NCI-H2196 treated with DMSO at 0.1 percent for 48 hours (cell line): ENCODE results near the gene SPEG.
"Not testable (repeated sequence)": the region's sequence is repeated elsewhere in the genome, so short reads cannot be mapped to it uniquely, and the experiment has no call there.

ENCODE experiments used
- DNase-seq: peaks from one replicate; lab custom pipeline; 2025; ENCODE audit not compliant: unreplicated experiment; lab: John Stamatoyannopoulos, UW

SPEG gene

GRCh38 chr2:219404954-219405353 lies 29.7 kb upstream of the SPEG start:
- no peak for DNase-seq

- DNase-seq, result no peak
Measured at GRCh38 chr2:219405451-219405850, 29.2 kb upstream of the SPEG start.

GRCh38 chr2:219405958-219406860 lies 28.4 kb upstream of the SPEG start:
- no peak for DNase-seq

- DNase-seq, result no peak
Measured at GRCh38 chr2:219406861-219407230, 27.8 kb upstream of the SPEG start.

GRCh38 chr2:219407343-219407742 lies 27.3 kb upstream of the SPEG start:
- not testable (repeated sequence) for DNase-seq

- DNase-seq, result no peak
Measured at GRCh38 chr2:219408204-219408603, 26.4 kb upstream of the SPEG start.

- DNase-seq, result no peak
Measured at GRCh38 chr2:219408631-219409030, 26.0 kb upstream of the SPEG start.

DNA sequence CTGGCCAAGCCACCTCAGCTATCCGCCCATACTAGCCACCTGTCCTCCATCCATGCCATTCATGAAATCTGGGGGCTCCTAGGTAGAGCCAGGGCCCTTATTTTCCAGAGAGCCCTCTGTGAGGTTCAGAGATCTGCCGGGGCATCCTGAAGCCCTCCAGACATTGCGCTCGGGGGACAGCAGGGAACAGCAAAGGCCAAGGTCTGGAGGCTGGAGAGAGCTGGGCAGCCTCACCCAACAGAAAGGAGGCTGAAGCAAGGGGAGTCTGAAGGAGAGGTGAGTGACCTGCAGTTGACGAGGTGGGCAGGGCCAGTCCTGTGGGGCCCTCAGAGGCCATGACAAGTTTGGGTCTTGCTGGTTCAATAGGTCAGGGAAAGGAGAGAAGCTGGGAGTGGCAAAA lies 25.0 kb upstream of the SPEG start:
- DNase-seq, result no peak

DNA sequence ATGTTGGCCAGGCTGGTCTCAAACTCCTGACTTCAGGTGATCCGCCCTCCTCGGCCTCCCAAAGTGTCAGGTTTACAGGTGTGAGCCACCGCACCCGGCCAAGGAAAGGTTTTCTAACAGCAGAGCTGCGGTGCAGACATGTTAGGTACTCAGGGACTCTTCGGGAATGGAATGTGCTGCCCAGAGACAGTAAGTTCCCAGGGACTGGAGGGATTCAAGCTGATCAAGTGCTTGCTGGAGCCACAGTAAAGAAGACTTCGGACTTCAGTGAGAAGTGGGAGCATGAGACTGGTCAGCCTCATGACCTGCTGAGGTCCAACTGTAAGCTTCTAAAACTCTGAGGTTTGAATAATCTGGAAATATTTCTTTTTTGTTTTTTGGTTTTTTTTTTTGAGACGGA lies 24.3 kb upstream of the SPEG start:
- no peak for DNase-seq

DNA sequence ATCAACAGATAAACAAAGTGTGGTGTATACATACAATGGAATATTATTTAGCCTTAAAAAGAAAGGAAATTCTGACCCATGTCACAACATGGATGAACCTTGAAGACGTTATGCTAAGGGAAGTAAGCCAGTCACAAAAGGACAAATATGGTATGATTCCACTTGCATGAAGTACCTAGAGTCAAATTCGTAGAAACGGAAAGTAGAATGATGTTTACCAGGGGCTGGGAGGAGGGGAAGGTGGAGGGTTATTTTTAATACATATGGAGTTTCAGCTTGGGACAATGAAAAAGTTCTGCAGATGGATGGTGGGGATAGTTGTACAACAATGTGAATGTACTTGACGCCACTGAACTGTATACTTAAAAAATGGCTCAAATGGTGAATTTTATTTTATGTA lies 19.8 kb upstream of the SPEG start:
- DNase-seq, result no peak

- DNase-seq, result no peak
Measured at GRCh38 chr2:219415580-219416234, 18.9 kb upstream of the SPEG start.

DNA sequence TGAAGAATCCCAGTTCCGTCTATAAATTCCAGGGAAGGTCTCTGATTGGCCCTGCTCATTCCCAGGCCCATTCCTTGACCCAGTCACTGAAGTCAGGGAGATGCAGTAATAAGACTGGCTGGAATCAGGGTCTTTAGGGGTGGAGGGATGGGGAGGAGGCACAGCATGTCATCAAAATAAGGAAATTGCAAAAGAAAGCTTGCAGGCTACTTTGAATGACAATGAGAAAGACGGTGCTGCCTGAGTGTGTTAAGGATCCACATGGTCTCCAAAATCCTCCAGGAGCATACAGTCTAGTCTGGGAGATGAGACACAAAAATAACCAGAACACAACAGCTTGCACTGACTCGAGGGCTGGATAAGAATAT lies 18.4 kb upstream of the SPEG start:
- DNase-seq, result no peak

GRCh38 chr2:219416938-219417337 lies 17.7 kb upstream of the SPEG start:
- no peak for DNase-seq

DNA sequence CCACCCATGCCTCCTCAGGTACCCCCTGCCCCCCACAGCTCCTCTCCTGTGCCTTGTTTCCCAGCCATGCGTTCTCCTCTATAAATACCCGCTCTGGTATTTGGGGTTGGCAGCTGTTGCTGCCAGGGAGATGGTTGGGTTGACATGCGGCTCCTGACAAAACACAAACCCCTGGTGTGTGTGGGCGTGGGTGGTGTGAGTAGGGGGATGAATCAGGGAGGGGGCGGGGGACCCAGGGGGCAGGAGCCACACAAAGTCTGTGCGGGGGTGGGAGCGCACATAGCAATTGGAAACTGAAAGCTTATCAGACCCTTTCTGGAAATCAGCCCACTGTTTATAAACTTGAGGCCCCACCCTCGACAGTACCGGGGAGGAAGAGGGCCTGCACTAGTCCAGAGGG lies 17.3 kb upstream of the SPEG start:
- DNase-seq, result no peak

GRCh38 chr2:219418155-219419011 lies 16.3 kb upstream of the SPEG start, which contains the start of gene DES:
DES (plus strand) TSS chr2:219418377; CDS start chr2:219418463, 86 bp downstream.
- DNase-seq, result no peak

- no peak for DNase-seq
Measured at GRCh38 chr2:219419012-219419324, 15.7 kb upstream of the SPEG start.

DNA sequence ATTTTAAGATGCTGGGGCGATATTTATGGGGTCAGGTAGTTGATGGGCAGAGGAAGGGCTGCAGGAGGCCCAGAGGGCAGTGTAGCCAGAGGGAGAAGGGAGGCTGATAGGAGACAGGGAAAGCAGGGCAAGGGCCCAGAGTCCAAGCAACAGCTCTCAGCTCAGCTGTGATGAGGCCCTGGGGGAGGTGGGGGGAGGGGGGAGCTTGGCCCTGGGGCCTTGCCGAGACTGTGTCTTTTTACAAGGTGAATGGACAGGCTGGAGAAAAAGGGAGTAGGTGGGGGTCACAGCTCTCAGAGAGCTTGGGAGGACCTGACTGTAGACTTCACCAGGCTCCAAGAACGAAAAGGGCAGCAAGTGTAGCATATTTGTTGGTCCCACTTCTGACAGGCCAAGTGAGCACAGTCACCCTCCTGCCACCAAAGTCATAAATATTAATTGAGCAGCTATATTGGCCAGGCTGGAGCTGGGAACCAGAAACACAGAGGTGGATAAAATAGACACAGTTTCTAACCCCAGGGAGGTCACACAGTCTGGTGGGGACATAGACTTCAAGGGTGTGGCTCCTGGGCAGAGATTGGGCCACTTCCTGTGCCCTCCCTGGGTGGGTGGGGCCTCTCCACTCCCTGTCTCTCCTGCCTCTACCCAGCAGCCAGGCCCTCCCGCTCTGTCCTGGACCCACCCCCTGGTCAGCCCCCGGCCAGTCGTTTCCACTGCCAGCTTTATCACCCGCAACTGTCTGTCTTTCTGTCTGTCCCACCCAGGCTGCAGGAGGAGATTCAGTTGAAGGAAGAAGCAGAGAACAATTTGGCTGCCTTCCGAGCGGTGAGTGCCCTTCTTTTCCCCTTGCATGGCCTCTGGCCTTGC lies 15.1 kb upstream of the SPEG start:
- DNase-seq, result no peak

GRCh38 chr2:219420687-219421086 lies 14.0 kb upstream of the SPEG start:
- DNase-seq, result no peak

DNA sequence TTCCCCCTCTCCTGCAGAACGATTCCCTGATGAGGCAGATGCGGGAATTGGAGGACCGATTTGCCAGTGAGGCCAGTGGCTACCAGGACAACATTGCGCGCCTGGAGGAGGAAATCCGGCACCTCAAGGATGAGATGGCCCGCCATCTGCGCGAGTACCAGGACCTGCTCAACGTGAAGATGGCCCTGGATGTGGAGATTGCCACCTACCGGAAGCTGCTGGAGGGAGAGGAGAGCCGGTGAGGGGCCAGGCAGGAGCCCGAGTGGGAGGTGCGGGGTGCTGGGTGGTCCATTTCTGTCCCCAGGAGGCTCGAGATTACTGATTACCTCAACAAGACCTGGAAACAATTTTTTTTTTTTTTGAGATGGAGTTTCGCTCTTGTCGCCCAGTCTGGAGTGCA lies 13.3 kb upstream of the SPEG start:
- DNase-seq, result no peak

DNA sequence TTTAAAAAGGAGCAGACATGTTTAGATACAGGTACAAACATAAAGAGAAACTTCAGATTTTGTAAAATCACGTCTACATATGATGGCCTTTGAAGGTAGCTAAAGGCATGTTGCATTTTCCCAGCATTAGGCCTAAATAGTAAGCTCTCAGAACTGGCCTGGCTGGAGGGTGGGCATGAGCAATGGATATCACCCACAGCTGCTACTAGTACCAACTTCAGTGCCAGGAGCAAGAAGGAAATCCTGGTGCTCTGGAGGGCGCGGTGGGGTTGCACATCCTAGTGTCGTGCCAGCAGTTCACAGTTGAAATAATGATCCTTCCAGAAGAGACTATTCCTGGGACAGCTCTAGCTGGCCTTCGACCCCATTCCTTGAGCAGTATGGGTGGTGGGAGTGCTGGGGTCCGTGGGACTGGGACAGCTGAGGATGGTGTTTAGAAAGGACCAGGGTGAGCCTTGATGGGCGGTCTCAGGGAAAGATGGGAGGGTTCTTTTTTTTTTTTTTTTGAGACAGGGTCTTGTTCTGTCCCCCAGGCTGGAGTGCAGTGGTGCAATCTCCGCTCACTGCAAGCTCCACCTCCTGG lies 11.6 kb upstream of the SPEG start:
- DNase-seq, result no peak
